Measurements from ENCODE around the gene PCDH12.

The PCDH12 gene

GRCh38 chr5:141958113-141958512 lies at the start of gene PCDH12:
TSS of gene PCDH12 (minus strand) at chr5:141958202. CDS start at chr5:141957851, 351 bp downstream.
- no peak for DNase-seq (ENCODE audit: low read depth)

GRCh38 chr5:142007237-142007544 lies 49.2 kb upstream of the PCDH12 start:
- no peak for DNase-seq (ENCODE audit: low read depth)

GRCh38 chr5:142006363-142007236 lies 48.6 kb upstream of the PCDH12 start:
- DNase-seq (ENCODE audit: low read depth): no peak

- DNase-seq (ENCODE audit: low read depth): no peak
These were observed 45.3 kb upstream of the PCDH12 start for GRCh38 chr5:142003266-142003800.

DNA sequence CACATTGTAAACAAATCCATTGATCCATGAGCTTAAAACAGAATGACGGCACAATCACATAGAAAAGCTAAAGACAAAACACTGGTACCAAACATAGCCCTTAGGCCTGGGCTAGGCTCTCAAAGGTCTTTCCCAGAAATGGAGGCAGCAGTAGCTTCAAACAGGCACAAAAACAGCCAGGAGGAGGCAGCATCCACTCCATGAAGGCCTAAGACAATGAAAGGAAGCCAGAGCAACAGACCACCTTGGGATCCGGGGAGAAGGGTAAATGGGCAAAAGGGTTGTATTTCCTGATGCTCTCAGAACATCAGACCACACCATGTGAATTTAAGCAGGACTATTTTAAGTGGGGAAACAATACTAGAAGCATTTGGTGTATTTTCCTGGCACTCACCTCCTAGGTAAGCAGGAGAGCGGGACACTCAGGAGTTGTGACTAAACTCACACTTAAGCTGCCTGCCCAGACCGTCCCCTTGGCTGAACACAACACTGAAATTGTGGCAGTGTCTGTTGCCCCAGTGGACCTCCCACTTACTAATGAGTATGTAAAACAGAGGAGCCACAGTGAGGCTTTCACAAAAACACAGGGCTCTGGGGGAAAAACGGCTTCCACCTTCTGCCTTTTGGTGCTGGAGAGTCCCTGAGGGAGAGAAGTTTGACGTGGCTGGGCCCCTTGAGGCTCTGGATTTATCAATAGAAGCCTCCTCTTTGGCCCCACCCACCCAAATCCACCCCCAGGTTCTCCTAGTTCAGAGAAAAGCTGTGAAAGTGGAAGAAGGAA lies 42.9 kb upstream of the PCDH12 start:
- DNase-seq (ENCODE audit: low read depth): no peak

DNA sequence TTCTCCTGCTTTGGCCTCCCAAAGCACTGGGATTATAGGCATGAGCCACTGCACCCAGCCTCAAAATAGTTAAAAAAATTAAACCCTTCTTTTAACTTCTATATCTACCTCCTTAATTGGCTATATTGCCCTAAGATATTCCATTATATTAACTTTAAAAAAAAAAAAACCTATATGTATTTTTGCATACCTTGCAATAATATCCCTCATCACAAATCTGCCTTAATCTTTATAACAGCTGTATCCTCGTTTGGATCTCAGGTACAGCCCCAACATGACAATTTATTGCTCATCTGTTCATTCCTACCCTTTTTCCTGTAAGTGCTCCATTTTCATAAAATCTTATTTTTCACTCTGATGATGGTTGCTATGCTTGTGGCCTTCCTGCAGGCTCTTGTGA lies 42.2 kb upstream of the PCDH12 start:
- DNase-seq (ENCODE audit: low read depth): no peak

GRCh38 chr5:141997358-141997960 lies 39.5 kb upstream of the PCDH12 start:
- DNase-seq (ENCODE audit: low read depth): no peak

DNA sequence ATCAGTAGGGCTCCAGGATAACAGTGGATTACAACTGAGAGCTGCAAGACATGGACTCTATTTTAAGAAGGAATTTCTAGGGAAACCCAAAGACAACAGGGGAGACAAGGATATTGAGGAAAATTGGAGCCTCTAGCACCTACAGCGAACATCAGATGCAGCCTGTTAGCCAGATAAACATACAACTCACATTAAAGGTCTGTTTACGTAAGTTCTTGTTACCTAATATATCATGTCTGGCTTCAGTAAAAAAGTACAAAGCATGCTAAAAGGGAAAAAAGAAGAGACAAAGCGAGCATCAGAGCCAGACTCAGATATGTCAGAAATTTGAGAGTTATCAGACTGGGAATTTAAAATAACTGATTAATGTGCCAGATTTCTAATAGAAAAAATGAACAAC lies 37.7 kb upstream of the PCDH12 start:
- DNase-seq (ENCODE audit: low read depth): no peak

- DNase-seq (ENCODE audit: low read depth): no peak
These were observed 36.6 kb upstream of the PCDH12 start for GRCh38 chr5:141994511-141995136.

DNA sequence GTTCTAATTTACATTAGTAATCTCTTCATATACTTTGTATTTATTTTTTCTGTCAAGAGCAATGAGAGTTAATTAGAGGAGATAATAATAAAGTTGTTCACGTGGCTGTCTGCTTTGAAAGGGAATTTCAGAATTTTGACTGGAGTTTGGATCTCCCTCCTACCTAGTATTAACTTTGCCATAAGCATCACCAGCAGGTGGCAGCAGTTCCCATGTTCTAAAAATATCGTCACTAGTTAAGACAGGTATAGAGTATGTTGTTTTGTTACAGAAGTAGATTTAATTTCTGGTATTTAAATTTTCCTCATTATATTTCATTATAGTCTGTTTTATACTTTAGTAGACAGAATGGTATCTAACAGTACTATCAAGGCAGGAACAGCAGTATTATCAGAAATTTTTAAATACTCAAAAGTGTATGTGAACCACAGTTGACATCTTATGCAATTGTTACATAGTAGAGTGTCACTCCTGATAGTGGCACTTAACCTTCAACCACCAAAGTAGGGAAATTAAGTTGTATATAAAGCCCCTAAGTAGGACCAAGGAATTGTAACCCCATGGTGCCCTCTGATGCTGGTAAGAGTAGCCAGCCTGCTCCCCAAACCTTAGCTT lies 34.5 kb upstream of the PCDH12 start:
- DNase-seq (ENCODE audit: low read depth): peak; percentile 29

DNA sequence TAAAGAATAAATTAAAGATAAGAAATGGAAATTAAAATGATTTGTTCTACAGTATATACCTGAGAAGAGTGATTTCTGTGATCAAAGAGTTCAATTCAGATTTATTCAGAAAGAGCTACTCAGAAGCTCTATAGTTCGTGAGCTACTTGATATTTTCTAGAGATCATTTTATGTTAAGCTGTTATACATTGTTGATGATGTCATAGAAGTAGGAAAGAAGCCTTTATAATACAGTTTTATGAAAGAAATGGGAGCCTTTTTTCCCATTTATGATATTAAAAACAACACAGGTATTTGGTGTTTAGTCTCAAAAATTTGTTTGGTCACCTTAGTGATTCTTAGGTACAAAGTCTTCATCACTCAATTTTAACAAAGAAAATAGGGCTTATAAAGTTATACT lies 31.7 kb upstream of the PCDH12 start:
- DNase-seq (ENCODE audit: low read depth): no peak

GRCh38 chr5:141986072-141986471 lies 28.1 kb upstream of the PCDH12 start:
- DNase-seq (ENCODE audit: low read depth): peak; percentile 22

DNA sequence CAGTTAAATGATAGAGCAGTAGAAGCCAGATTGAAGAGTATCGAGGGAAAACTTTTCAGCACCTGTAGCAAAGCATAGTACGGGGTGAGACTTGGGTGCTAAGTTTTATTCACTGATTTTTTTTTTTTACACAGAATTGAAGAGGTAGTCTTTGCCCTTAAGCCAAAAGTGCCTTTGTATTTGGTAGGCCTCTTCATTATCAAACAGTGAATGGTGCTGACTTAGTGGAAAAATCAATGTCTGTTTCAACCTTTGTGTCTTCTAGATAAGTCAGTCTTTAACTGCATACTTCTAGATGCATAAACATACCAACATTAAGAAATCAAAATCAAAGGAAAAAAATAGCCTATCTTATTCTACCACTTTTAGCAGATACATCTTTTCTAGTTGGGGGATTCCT lies 24.6 kb upstream of the PCDH12 start:
- DNase-seq (ENCODE audit: low read depth): no peak

- no peak for DNase-seq (ENCODE audit: low read depth)
These were observed 20.4 kb upstream of the PCDH12 start for GRCh38 chr5:141978389-141978788.

DNA sequence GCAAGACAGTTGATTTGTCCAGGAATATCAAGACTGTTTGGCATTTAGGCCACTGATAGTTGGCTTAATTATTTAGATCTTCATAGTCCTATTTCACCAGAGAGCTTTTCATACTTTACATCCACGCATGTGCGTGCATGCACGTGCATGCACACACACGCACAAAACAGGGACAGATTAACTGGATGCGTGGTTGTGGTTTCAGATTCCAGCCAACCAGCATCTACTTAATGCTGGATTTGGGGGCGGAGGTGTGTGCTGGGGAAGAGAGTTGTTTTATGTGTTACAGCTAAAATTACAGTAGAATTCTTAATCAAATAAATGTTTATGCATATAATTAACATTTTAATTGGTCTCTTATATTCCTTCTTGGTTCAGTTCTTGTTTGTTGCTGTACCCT lies 18.2 kb upstream of the PCDH12 start:
- no peak for DNase-seq (ENCODE audit: low read depth)

GRCh38 chr5:141973871-141974595 lies 16.0 kb upstream of the PCDH12 start:
- peak; percentile 48 for DNase-seq (ENCODE audit: low read depth)

GRCh38 chr5:141969783-141970771 lies 12.1 kb upstream of the PCDH12 start:
- DNase-seq (ENCODE audit: low read depth): no peak

- DNase-seq (ENCODE audit: low read depth): peak; percentile 95
These were observed 11.1 kb upstream of the PCDH12 start, which contains the start of gene RNF14 for GRCh38 chr5:141968914-141969608. TSS of gene RNF14 (plus strand) at chr5:141969105. CDS start at chr5:141973589, 4,484 bp downstream.

GRCh38 chr5:141966963-141967333 lies 8.9 kb upstream of the PCDH12 start:
- no peak for DNase-seq (ENCODE audit: low read depth)

Measured in fibroblast of gingiva (primary cell).